DOHH2 (cell line): ENCODE measurements around the gene AKT2.

Source experiments
- H3F3A ChIP-seq: fragments of 200-600 bp; sonication (generic), shearing (Covaris generic); 2 replicates; pipeline ENCODE4 v1.6.0; 2016; ENCODE audit warnings: antibody characterized with exemption, mild to moderate bottlenecking; ENCODE audit not compliant: control insufficient read depth, insufficient read depth
- H3K27ac ChIP-seq: fragments of 200-600 bp; sonication (generic); 2 replicates; pipeline ENCODE4 v1.5.1; 2014; ENCODE audit warnings: low read depth, mild to moderate bottlenecking, low read length, moderate library complexity
- H3K27me3 ChIP-seq: fragments of 200-600 bp; sonication (generic); 2 replicates; pipeline ENCODE4 v1.6.1; 2014; ENCODE audit warnings: mild to moderate bottlenecking, low read length, mixed read lengths; ENCODE audit not compliant: control insufficient read depth
- H3K36me3 ChIP-seq: fragments of 200-600 bp; sonication (generic); 2 replicates; pipeline ENCODE4 v1.6.1; 2014; ENCODE audit warnings: mild to moderate bottlenecking, low read length, moderate library complexity, mixed read lengths; ENCODE audit not compliant: control insufficient read depth
- H3K4me1 ChIP-seq: fragments of 200-600 bp; sonication (generic); 2 replicates; pipeline ENCODE4 v1.6.1; 2014; ENCODE audit warnings: mild to moderate bottlenecking, low read length, mixed read lengths; ENCODE audit not compliant: control insufficient read depth
- H3K4me2 ChIP-seq: fragments of 200-600 bp; sonication (generic); 2 replicates; pipeline ENCODE4 v1.6.0; 2014; ENCODE audit warnings: mild to moderate bottlenecking, low read length, moderate library complexity
- H3K4me3 ChIP-seq: fragments of 200-600 bp; sonication (generic); 2 replicates; pipeline ENCODE4 v1.5.1; 2014; ENCODE audit warnings: mild to moderate bottlenecking, low read length, mixed read lengths
- H3K79me2 ChIP-seq: fragments of 200-600 bp; sonication (generic); 2 replicates; pipeline ENCODE4 v1.6.1; 2014; ENCODE audit warnings: mild to moderate bottlenecking, low read length, mixed read lengths; ENCODE audit not compliant: control insufficient read depth
- H3K9me2 ChIP-seq: fragments of 200-600 bp; sonication (generic); replicated peaks from 2 replicates; pipeline ENCODE4 v1.6.1; 2014; ENCODE audit warnings: mild to moderate bottlenecking, low read length, mixed read lengths; ENCODE audit not compliant: control insufficient read depth
- H3K9me3 ChIP-seq: fragments of 200-600 bp; sonication (generic); 2 replicates; pipeline ENCODE4 v1.6.1; 2014; ENCODE audit warnings: antibody characterized with exemption, low read length, mixed read lengths; ENCODE audit not compliant: control insufficient read depth, insufficient read depth
- H4K20me1 ChIP-seq: fragments of 200-600 bp; sonication (generic); 2 replicates; pipeline ENCODE4 v1.6.0; 2014; ENCODE audit warnings: low read depth, mild to moderate bottlenecking, antibody characterized with exemption, low read length, moderate library complexity; ENCODE audit not compliant: control insufficient read depth, insufficient read depth
- CTCF ChIP-seq: fragments of 200-600 bp; sonication (generic); IDR thresholded peaks from one replicate; pipeline ENCODE4 v1.5.1; 2014; ENCODE audit warnings: antibody characterized with exemption, mild to moderate bottlenecking, low read depth, low read length; ENCODE audit not compliant: poor library complexity, severe bottlenecking
- EZH2phosphoT487 ChIP-seq: fragments of 200-600 bp; sonication (generic); IDR thresholded peaks from 2 replicates; pipeline ENCODE4 v1.6.1; 2017; ENCODE audit warnings: borderline replicate concordance, mild to moderate bottlenecking, antibody characterized with exemption, low read length, moderate library complexity, mixed read lengths

Gene AKT2

GRCh38 chr19:40184273-40184672, 100.9 kb downstream of the AKT2 start:
- H3F3A ChIP-seq = no peaks in the 10 kb centered on the region
- no peak overlapping the region for H3K27ac ChIP-seq
- no peaks in the 10 kb centered on the region for H3K9me2 ChIP-seq
- no peaks in the 10 kb centered on the region for H3K79me2 ChIP-seq
- no peaks in the 10 kb centered on the region for H3K4me1 ChIP-seq
- no peaks in the 10 kb centered on the region for H3K9me3 ChIP-seq
- no peak overlapping the region for H3K4me2 ChIP-seq
- H3K4me3 ChIP-seq = no peak overlapping the region
- H3K36me3 ChIP-seq = no peaks in the 10 kb centered on the region
- peaks cover 5% of the 10 kb centered on the region; the same call in 1 of the 2 replicates for H3K27me3 ChIP-seq
- no peaks in the 10 kb centered on the region for H4K20me1 ChIP-seq
- no peak for TF ChIP-seq CTCF
- TF ChIP-seq EZH2phosphoT487 = no peak
